IPS DF 4.7 (cell line): ENCODE measurements around the gene CFAP43.

ENCODE experiments used
- DNase-seq: peaks from one replicate; pipeline ENCODE4 v3.0.0-alpha.2; 2013; ENCODE audit warnings: low spot score; ENCODE audit errors: extremely low read depth

CFAP43 gene, protein sequence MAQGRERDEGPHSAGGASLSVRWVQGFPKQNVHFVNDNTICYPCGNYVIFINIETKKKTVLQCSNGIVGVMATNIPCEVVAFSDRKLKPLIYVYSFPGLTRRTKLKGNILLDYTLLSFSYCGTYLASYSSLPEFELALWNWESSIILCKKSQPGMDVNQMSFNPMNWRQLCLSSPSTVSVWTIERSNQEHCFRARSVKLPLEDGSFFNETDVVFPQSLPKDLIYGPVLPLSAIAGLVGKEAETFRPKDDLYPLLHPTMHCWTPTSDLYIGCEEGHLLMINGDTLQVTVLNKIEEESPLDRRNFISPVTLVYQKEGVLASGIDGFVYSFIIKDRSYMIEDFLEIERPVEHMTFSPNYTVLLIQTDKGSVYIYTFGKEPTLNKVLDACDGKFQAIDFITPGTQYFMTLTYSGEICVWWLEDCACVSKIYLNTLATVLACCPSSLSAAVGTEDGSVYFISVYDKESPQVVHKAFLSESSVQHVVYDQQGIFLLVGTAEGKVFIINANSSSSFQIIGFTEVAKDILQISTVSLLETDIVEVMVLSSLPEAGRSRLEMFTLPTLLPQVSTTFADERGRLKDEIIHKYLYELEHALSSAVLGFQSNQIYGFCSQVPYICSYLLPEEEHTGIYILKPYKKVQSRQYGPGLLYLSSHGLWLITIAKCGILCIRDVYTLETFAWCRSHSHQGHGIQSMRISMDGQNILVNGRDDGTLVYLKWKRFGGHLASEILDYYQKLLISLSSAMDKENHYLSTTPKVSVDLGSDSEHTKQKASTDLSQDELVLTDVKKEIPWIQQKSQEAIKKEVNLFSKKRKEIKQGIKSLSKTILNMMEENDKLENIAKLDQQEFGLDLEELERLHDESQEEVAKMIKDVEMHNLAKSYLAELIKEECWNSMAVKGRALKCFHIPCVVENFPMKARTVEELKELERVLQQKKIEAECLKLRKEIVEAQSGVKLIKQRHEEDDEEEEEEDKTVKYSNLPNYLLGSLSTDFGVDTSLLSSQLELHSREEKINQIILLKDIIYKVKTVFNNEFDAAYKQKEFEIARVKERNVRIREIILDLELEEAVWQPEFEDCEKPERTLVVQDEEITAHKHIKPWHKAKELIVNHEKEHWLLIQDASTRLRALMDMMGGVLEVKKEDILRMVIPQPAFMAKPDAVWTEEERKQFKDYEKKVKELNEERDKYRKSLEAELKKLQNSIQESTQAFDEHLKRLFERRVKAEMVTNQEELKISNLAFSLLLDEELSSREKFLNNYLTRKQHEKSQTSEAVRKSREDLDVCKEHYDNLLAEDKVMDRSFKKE (N-terminal part only)

DNA sequence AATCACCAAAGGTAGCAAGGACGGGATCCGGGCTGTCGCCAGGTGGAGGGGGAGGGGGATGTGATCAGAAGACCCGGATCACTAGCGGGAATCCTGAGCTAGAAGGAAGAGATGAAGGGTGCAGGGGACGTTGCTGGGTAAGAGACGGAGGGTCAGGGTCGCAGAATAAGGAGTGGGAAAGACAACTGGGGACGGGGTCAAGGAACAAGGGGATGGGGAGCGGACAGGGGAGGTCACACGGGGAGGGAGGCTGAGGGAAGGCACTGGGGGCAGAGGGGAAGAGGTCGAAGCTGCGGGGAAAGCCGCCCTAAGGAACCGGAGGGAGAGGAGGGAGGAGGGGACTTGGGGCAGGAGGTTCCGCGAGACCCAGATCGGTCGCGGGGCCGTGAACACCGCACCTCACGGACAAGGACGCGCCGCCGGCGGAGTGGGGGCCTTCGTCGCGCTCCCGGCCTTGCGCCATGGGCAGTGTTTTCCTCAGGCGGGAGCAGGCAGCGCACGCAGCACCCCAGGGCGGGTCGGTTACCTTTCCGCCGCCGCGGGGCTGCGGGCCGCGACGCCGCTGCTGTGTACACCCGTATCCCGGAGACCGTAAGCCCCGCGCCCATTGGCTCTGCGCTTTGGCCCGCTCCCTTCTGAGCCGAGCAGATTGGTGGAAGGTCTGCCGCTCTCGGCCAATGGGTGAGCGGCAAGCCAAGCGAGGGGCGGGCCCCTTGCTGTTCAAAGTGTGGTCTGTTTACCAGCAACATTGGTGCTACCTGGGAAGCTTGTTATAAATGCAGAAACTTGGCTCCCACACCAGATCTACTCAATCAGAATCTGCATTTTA lies at the start of gene CFAP43:
Gene CFAP43 (minus strand): TSS at position 581 of the 829 bp plus-strand sequence. CDS start 118 bp downstream, at position 463.
- peak; percentile 84 for DNase-seq

DNA sequence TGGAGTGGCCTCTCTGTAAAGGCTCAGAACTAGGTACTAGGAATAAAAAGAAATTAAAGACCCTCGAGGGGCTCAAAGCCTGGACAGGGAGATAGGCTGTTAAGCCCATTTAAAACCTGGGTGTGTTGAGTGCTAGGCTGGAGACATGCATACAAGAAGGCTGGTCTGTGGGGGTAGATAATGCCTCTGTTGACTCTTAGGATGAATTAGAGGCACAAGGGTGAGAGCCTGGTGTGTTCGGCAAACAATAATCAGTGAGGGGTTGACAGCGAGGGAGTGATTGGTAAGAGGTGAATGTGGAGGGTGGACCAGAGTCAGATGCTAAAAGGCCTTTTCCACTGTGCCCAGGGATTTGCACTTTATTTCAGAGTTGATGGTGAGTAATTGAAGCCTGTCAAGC lies 49.5 kb upstream of the CFAP43 start:
- DNase-seq, result no peak

DNA sequence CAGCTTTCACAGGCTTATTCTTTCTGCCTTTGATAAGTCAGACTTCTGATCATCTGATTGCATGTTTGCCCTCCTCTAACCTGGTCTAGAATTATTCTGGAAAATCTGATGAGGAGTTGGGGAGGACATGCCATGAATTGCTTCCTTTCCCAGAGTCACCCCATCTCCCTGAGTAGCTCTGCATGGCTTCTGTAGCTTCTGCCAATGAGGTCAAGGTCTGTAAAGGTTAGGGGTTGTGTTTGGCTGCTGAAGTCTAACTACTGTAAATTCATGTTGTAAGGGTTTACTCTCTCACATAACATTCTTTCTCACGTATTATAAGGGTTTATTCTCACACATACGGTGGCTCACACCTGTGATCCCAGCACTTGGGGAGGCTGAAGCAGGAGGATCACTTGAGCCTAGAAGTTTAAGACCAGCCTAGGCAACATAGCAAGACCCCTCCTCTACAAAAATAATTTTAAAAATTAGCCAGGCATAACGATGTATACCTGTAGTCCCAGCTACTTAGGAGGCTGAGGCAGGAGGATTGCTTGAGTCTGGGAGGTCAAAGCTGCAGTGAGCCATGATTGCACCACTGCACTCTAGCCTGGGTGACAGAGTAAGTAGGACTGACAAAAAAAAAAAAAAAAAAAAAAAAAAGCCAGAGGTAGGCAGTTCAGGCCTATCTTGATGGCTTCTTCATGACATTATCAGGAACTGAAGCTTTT lies 47.5 kb upstream of the CFAP43 start:
- no peak for DNase-seq

DNA sequence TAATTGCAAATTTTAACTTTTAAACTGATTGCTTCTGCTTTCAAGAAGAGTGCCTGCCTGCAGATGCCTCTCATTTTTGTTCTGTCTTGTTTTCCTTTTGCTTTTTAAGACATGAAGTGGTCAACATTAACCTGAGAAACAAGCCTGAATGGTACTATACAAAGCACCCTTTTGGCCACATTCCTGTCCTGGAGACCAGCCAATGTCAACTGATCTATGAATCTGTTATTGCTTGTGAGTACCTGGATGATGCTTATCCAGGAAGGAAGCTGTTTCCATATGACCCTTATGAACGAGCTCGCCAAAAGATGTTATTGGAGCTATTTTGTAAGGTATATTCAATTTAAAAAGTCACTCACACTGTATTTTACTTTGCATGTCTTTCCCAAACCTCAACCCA lies 45.6 kb upstream of the CFAP43 start:
- DNase-seq, result no peak

DNA sequence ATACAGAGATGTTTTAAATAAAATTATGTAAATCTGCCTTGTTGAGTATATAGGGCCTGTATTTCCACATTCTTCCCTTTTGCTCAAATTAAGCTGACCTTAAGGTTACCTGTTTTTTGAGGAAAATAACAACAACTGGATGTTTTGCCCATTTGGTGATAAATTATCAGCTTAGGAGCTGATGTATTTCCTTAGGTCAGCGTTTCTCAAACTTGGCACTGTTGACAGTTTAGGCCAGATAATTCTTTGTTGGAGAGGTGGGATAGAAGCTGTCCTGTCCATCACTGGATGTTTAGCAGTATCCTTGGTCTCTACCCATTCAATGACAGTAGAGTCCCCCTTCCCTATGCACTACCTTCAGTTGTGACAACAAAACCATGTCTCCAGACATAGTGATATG lies 44.0 kb upstream of the CFAP43 start:
- no peak for DNase-seq

DNA sequence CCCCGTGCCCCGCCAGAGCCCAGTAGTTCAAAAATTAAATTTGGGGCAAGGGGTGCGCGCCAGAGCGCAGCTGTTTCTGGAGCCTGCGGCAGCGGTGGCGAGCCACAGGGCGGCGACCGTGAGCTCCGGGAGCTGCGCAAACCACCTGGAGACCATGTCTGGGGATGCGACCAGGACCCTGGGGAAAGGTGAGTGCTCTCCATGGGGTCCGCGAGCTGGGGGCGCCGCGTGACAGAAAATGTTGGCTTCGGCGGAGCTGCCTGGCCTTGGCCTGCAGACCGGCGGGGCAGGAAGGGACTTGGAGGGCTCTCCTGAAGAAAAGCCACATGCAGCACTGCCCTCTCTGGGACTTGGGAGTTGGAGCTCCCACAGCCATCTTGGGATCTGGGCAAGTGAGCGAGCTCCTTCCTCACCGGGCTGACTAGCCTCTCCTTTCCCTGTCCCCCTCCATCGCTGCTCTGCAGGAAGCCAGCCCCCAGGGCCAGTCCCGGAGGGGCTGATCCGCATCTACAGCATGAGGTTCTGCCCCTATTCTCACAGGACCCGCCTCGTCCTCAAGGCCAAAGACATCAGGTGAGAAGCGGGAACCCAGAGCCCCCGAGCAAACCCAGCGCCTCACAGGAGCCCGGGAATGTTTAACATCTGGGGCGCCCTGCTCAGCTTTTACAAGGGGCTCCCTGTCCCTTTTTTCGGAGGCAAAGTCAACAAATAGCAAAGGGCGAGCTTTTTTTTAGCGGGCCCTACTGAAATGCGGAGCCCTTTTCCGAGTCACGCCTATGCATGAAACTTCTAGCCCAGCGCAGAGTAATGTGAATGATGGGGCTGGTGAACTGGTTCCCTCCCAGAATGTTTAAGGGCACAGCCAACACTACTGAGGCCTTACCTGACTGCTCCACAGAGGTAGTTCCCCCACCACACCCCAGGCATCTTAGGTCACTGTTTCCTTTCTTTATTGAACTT lies 42.9 kb upstream of the CFAP43 start:
- DNase-seq, result no peak

DNA sequence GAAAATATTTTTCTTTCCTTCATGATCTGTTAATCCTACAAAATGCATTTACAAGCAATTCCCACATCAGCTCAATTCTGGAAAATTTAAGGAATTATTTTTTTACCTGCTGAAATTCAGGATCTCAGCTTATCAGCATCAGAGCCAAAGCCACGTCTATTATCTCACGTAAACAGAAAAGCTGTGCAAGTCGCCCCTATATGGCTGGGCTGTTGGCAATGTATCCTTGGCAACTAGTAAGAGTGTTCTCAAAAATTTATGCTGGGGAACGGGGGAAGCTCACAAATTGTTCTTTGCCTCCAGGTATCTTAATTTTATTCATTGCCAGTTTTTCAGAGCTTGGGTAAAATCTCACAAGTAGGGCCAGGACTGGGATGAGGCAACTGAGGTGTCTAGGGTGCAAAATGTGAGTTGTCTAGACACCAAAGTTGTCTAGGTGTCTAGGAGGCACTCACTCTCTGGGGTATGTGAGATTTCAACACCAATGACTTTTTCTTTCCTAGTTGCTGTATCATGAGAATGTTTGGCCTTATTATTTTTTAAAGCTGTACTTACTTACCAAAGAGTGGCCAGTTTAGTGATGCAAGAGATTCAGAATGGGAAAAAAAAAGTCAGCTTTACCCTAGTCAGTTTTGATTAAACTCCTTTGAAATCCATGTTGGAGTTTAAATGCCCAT lies 41.9 kb upstream of the CFAP43 start:
- DNase-seq, result no peak

DNA sequence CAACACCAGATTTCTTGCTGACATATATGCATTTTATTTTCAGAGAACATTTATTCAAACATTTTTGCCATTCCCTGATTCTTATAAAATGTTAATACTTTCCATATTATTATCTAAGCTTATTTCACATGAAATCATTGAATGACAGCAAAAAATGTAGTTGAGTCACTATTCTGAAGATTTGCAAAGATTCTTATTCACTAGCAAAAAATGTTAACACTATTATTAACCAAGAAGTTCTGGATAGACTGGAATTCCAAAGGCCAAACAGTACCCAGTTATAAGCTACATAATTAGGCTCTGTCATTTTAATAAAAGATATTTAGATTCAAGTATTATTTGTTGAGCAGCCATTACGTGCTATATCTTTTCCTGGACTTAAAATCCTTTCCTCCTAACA lies 41.1 kb upstream of the CFAP43 start:
- DNase-seq, result no peak

DNA sequence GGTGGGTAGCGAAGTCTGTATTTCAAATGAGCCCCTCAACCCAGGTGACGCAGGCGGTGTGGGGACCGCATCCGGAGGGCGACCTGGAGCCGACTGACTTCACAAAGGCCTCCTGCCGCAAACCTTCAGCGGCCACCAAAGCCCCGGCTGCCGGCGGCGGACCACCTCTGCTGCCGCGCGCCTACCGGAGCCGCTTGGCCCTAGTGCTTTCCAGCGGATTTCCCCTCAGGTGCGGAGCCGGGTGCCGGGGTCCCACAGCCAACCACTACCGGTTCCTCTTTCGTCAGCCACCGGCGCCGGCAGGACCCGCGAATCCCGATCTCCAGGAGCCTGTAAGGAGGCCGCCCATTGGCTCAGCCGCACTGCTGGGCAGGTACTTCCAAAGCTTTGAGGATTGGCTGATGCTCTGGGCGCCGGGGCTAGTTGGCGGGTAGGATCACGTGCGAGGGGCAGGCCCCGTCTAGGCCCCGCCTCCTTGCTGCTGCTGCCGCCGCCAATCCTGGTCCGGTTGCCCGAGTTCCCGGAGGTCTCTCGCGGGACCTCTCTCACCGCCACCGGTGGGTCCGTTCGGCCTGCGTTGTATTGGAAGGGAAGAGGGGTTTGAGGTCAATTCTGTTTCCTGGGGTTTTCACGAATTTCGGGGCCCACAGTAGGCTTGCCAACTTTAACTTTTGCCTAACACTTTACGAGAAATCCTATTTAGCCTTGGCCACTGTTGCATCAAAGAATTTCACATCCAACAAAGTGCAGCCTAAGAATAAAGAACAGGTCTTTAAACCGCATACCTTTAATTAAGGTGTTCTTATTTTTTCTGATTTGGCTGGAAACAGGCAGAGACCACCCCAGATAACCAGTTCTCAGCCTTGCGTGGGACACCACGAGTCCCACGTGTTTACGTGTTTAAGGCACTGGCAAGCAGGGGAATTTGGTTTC lies 36.8 kb upstream of the CFAP43 start, which contains the start of gene GSTO2:
Gene GSTO2 (plus strand): TSS at position 472 of the 933 bp plus-strand sequence. CDS start 5,732 bp downstream, outside the sequence.
- no peak for DNase-seq

DNA sequence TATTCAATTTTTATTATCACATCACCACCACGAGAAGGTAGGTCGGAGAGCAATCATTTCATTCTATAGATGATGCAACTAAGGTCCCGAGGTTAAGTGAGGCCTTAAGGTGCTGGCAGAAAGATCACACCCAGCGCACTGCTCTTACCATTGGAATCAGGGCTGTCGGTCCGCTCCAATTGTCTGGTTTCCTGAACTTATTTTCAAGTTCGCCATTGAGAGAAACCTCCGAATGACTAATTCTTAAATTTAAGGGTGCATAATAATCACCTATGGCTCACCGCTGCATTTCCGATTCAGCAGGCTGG lies 36.2 kb upstream of the CFAP43 start:
- DNase-seq, result no peak

DNA sequence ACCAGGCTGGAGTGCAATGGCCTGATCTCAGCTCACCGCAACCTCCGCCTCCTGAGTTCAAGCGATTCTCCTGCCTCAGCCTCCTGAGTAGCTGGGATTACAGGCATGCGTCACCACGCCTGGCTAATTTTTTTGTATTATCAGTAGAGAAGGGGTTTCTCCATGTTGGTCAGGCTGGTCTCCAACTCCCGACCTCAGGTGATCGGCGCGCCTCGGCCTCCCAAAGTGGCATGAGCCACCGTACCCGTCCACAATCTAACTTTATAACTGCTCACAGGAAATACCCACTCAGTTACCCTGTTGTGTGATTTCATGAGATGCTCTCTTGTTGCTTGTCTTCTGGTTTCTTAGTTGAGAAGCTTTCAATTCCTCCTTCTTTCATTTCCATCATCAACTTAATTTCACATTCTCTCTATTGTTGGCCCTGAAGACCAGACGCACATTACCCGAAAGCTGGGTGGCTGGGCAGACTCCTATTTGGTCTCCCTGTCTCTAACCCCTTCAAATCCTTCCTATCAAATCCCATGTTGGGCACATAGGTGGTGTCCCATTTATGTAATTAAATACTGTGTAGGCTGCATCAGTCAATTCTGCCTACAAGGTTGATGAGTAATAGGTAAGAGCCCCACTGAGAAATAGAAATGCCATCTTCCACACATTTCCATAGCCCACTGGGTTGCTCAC lies 35.7 kb upstream of the CFAP43 start:
- DNase-seq, result no peak

DNA sequence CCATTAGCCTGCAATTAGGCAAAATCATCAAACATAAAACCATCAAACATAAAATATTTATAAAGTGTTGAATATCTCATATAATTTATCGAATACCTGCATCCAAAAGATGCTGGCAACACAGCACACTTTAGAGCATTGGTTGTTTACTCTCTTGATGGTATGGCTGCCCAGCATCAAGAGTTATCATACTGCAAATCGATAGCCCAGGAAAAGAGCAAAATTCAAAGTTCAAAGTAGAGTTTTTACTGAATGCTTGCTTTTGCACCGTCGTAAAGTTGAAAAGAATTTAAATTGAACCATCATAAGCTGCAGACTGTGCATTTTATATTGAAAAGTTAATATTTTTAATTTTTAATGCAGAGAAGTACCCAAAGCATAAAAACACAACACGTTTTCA lies 32.6 kb upstream of the CFAP43 start:
- no peak for DNase-seq

DNA sequence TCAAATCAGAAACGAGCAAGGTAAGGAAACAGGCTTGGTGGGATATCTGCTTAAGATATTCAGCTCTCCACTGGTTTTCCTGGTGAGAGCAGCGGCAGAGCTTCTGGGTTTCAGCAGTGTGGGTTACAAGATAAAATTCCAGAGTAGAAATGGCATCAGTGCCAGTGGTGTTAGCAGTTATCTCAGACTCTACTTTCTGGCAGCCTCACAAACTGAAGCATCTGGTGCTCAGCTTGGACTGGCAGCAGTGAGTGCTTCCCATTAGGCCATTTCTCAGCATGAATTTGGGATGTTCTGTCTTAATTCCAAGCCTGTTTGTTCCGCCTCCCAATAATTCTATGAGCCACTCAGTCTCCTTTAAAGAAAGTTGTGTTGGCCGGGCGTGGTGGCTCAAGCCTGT lies 29.9 kb upstream of the CFAP43 start:
- DNase-seq, result no peak

DNA sequence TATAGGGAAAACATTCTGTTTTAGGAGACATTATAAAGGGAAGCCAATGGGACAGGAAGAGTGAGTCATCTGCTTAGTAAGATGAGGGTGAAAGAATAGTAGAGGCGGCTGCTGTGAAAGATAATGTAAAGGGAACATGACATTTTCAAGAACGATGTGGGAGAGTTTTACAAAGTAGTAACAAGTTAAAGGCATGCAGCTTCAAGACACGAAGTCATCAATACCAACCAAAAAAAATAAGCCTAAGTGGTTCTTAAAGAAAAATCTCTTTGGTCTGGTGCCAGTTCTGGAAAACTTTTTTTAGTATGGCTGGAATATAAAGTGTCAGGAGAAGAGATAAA lies 28.6 kb upstream of the CFAP43 start:
- no peak for DNase-seq

DNA sequence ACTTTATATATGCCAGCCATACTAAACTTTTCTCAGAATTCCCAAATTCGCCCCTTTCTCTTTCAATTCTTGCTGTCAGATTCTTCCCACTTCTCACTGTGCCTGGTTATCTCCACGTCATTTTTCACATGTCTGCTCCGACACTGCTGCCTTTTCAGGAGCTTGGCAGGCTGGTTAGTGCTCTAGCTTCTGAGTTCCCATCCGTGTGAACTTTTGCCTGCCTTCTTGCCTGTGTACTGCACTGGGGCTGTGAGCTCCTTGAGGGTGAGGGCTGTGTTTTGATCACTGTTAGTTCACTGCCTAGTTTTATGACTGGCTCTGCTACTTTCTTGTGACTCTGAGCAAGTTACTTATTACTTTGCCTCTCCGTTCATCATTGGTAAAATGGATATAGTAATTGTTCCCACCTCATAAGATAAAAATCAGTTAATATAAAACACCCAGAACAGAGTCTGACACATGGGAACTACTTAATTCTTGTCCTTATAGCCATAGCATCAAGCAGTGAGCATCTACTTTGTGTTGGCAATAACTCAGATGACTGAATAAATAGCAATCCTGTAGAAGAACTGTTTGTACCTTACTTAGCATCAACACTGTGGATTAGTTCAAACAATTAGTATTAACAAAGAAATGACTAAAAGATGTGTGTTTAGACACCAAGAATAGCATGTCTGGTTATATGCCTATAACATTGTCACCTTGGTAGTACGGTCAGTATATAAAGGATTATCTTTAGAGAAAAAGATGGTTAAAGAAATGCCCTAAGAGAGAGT lies 28.0 kb upstream of the CFAP43 start:
- DNase-seq, result no peak

DNA sequence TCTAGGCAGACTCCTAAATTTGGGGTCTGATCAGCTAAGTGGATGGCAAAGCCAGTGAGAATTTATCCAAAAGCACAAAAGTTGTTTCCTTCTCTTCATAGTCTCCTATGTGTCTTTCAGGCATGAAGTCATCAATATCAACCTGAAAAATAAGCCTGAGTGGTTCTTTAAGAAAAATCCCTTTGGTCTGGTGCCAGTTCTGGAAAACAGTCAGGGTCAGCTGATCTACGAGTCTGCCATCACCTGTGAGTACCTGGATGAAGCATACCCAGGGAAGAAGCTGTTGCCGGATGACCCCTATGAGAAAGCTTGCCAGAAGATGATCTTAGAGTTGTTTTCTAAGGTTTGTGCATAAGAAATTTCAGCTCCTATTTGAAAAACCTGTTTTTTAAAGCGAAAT lies 27.3 kb upstream of the CFAP43 start:
- DNase-seq, result no peak
